GM21423 (cell line): Measurements from ENCODE around the gene MED25.

ENCODE experiments used
- ATAC-seq: cut with Tn5 transposase; IDR thresholded peaks from one replicate; pipeline ENCODE4 v1.9.1; 2021; ENCODE audit warnings: mild to moderate bottlenecking, moderate library complexity; ENCODE audit not compliant: unreplicated experiment

MED25 gene

GRCh38 chr19:49798574-49798973, 19.5 kb upstream of the MED25 start:
- ATAC-seq, result no peak

DNA sequence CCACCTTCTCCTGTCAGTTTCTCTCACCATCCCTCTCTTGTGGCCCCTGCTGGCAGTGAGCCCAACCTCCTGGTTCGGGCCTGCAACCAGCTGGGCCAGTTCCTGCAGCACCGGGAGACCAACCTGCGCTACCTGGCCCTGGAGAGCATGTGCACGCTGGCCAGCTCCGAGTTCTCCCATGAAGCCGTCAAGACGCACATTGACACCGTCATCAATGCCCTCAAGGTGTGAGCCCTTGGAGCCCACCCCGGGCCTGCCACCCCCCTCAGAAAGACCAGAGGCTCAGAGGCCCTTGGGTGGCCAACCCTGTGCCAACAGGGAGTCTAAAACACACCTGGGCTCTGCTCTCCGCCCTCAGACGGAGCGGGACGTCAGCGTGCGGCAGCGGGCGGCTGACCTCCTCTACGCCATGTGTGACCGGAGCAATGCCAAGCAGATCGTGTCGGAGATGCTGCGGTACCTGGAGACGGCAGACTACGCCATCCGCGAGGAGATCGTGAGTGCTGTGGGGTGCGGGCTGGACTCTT, 18.8 kb upstream of the MED25 start:
- ATAC-seq, result no peak

GRCh38 chr19:49799798-49800376, 18.2 kb upstream of the MED25 start:
- no peak for ATAC-seq

- no peak for ATAC-seq
Measured at GRCh38 chr19:49800771-49801170, 17.3 kb upstream of the MED25 start.

DNA sequence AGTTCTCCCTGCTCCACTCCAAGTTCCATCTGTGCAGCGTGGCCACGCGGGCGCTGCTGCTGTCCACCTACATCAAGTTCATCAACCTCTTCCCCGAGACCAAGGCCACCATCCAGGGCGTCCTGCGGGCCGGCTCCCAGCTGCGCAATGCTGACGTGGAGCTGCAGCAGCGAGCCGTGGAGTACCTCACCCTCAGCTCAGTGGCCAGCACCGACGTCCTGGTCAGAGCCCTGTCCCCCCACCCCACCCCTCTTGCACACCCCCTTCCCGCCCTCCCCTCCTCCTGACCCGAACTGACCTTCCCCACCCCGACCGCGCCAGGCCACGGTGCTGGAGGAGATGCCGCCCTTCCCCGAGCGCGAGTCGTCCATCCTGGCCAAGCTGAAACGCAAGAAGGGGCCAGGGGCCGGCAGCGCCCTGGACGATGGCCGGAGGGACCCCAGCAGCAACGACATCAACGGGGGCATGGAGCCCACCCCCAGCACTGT, 16.6 kb upstream of the MED25 start:
- ATAC-seq, result no peak

GRCh38 chr19:49801966-49802661, 16.0 kb upstream of the MED25 start:
- no peak for ATAC-seq

DNA sequence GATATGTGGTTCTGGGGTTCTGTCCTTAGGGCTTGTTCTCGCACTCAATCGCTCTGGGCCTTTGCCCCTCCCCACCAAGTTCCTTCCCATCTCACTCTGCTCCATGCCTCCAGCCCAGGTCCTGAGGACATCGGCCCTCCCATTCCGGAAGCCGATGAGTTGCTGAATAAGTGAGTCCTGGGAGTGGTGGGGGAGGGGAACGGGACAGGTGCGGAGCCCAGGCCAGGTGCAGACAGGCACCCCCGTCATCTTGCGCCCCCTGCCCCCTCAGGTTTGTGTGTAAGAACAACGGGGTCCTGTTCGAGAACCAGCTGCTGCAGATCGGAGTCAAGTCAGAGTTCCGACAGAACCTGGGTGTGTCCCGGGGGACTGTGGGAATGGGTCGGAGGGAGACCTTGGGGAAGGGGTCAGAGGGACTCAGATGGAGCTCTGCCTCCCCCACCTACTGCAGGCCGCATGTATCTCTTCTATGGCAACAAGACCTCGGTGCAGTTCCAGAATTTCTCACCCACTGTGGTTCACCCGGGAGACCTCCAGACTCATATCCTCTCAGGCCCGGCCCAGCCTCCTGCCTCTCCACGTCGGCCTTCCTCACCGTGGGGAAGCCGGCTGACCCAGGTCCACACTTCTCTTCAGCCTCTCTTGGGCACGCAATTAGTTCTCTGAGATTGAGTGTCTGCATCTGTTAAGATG, 15.1 kb upstream of the MED25 start:
- no peak for ATAC-seq

DNA sequence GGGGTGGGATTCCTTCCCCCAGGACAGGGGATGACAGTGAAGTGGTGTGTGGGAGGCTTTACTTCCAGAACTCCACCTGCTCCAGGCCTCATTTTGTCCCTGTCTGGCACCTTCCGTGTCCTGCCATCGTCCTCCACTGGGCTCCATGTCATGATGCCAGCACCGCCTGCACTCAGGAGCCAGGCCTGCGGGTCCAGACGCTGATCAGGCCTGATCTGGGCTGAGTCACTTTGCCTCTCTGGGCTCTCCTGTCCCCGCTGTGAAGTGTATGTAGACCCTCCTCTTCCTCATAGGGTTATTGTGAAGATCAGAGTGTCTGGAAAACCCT, 14.6 kb upstream of the MED25 start:
- no peak for ATAC-seq

DNA sequence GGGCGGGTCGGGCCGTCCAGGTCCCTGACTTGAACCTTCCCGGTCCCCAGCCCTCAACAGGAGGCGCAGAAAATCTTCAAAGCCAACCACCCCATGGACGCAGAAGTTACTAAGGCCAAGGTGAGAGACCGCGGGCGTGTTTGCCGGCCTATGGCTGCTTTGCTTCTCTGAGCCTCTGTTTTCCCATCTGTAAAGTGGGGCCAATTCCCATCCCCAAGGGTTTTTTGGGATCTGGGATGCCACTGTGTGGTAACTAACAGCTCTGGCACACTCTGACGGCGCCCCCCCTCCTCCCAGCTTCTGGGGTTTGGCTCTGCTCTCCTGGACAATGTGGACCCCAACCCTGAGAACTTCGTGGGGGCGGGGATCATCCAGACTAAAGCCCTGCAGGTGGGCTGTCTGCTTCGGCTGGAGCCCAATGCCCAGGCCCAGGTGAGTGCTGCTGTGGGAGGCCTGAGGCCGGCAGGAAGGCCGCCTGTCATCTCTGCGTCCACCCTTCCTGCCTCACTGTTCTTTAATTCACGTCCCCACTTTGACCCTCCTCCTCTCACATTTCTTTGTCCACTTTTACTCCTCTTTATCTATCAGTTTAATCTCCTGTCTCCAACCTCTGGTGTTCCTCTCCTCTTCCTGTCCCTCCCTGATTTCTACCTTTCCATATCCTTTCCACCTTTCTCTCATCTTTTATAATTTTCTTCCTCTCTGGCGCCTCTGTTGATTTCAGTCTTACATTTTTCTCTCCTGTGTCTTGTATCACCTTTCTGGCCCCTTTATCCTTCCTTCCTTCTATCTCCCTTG, 12.1 kb upstream of the MED25 start:
- ATAC-seq, result no peak

DNA sequence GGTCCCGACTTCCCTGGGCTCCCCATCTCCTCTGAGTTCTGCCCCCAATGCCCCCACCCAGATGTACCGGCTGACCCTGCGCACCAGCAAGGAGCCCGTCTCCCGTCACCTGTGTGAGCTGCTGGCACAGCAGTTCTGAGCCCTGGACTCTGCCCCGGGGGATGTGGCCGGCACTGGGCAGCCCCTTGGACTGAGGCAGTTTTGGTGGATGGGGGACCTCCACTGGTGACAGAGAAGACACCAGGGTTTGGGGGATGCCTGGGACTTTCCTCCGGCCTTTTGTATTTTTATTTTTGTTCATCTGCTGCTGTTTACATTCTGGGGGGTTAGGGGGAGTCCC, 11.5 kb upstream of the MED25 start:
- no peak for ATAC-seq

DNA sequence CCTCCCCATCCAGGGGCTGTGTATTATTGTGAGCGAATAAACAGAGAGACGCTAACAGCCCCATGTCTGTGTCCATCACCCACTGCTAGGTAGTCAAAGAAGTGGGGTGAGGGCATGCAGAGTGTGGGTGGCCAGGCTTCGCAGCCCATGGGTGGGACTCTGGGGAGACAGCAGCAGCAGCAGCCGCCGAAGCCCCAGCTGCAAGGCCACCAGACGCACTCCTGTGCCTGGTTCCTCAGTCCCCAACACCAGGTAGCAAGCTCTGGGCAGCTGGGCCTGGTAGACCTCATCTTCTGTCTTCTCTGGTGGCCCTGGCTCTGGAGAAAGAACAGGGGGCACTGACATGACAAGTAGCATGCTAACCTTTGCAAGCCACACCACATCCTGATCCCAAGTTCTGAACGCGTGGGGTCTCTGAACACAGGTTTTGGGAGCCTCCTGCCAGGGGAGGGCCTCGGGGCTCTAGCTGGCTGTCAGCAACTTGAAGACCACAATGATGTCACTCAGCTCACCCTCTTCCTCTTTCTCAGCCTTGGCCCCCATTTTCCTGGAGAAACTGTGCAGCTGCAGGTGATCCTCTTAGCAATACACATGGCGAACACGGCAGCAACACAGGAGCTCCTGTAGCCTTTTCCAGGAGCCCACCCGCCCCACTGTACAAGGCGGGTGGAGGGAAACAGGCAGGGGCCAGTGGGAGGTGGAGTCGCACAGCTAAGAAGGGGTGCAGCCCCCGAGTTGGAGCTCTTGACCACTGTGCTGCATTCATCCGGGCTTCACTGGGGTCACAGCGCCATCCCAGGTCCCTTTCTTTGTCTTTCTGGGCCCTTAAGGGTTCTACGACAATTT, 10.8 kb upstream of the MED25 start:
- no peak for ATAC-seq

- no peak for ATAC-seq
Measured at GRCh38 chr19:49807904-49808675, 10.0 kb upstream of the MED25 start.

DNA sequence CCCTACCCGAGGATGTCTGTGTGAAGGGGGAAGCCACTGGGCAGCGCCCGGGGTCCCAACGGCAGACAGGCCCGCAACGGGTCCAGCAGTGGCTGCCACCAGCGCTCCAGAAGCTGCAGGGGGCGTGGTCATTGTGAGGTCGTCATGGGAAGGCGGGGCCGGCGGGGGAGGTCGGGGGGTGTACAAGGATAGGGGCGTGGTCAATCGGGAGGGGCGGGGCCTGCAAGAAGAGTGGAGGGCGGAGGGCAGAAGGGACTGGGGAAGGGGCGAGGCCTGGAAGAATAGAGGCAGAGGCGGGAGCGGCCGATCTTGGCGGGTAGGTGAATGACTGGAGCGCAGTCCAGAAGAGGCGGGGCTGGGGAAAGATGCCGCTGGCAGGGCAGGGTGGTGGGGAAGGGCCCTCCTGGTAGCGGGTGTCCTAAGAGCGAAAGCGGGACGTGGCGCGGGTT, 9.4 kb upstream of the MED25 start:
- ATAC-seq, result no peak

GRCh38 chr19:49809160-49809940, 8.7 kb upstream of the MED25 start:
- ATAC-seq, result no peak

DNA sequence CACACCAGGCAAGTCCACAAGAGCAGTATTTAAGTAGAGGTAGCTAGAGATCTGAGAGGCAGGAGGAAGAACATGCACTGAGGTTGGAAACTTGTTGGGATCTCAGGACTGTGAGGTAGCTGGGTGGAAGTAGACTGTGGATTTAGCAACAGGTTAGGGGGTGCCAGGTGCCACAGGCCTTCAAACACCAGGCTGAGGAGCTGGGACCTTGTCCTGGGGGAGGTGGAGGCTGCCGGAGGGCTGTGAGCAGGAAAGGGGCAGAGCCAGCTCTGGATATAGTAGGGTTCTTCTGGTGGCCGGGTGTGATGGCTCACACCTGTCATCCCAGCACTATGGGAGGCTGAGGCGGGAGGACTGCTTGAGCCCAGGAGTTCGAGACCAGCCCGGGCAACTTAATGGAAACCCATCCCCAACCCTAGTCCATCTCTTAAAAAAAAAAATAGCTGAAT, 8.1 kb upstream of the MED25 start:
- ATAC-seq, result no peak

DNA sequence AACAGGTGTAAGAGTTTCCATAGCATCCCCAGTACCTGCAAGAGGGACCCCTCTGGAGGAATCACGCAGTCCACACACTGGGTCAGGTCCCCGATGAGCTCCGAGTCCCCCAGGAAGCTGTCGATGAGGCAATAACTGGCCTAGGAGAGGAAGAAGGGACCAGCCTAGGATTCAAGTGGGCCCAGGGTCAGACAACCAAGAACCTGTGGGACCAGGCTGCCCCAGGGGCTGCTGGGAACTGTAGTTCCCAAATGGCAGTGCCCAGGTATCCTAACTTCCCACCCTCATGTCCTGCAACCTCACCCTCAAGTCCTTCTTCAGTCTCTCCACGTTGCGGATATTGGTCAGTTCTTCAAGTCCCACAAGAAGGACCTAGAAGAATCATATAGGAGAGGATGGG, 6.8 kb upstream of the MED25 start:
- ATAC-seq, result no peak

DNA sequence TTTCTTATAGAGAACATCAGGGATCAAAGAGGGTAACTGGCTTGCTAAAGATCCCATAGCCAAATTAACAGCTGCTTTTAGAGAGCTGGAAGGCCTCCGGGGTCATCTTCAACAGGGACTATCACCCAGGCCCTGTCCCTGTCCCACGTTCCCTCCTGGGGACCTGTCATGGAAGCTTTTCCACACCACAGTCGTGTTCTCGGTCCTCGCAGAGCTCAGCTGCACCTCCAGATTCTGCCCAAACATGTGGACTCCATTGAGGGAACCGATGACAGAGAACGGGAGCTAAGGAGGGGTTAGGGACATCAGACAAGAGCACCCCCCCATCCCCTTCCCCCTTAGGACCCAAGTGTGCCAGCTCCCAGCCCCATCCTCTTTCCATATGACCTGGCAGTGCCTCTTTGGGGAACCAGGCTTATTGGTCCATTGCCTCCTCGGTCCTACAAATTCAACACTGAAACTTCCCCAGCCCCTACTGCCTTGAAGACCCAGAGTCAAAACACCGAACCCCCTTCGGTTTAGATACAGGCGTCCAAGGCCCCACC, 5.6 kb upstream of the MED25 start:
- ATAC-seq, result no peak

GRCh38 chr19:49812997-49813861, 4.9 kb upstream of the MED25 start, which contains the start of gene FUZ:
TSS of gene FUZ (minus strand) at chr19:49813292. CDS start at chr19:49813106, 186 bp downstream.
- peak; percentile 50 for ATAC-seq
